K562 (cell line): ENCODE data around the gene HYAL1. TPM values are rescaled to one million over a fixed set of nuclear protein-coding genes. Genes with fewer than 3 reads are reported as not detected.

ENCODE experiments used
- EGR1 ChIP-seq: fragments of 450-650 bp; conservative IDR thresholded peaks from 2 replicates; pipeline ENCODE4 v1.6.1; 2017; ENCODE audit warnings: mild to moderate bottlenecking
- GTF2F1 ChIP-seq: IDR thresholded peaks from 2 replicates; pipeline ENCODE4 v1.6.1; 2011; ENCODE audit warnings: low read depth, low read length, improper control_type of control experiment
- KDM5B ChIP-seq: fragments of 200-600 bp; sonication (generic); IDR thresholded peaks from 2 replicates; pipeline ENCODE4 v1.6.1; 2012; ENCODE audit warnings: low read depth, mild to moderate bottlenecking, moderate library complexity, low read length, control low read depth, inconsistent platforms; ENCODE audit not compliant: insufficient replicate concordance
- NCOR1 ChIP-seq: fragments of 450-650 bp; IDR thresholded peaks from 2 replicates; pipeline ENCODE4 v1.6.1; 2016; ENCODE audit warnings: mild to moderate bottlenecking, moderate library complexity
- NFIC ChIP-seq: fragments of 450-650 bp; IDR thresholded peaks from 2 replicates; pipeline ENCODE4 v1.6.1; 2017; ENCODE audit warnings: mild to moderate bottlenecking, inconsistent platforms
- NUFIP1 ChIP-seq: fragments of 450-650 bp; IDR thresholded peaks from 2 replicates; pipeline ENCODE4 v1.6.1; 2018; ENCODE audit not compliant: partially characterized antibody
- RCOR1 ChIP-seq, 2 experiments: IDR thresholded peaks; 2 replicates each; pipeline ENCODE4 v1.6.1; 2012; ENCODE audit warnings: low read depth in 2 of 2, low read length in 2 of 2, borderline replicate concordance in 1 of 2, improper control_type of control experiment in 1 of 2
- RHOXF2B ChIP-seq: fragments of 250-450 bp; sonication (Bioruptor Pico); conservative IDR thresholded peaks from 2 replicates; pipeline ENCODE4 v1.5.1; 2021
- SMAD2 ChIP-seq: fragments of 150-350 bp; IDR thresholded peaks from 2 replicates; pipeline ENCODE4 v1.6.1; 2014; ENCODE audit warnings: low read depth, mild to moderate bottlenecking, low read length
- SNRNP70 ChIP-seq: fragments of 200-400 bp; formaldehyde crosslinking; optimal IDR thresholded peaks from 2 replicates; pipeline ENCODE3; 2017; ENCODE audit warnings: low read depth, low read length
- STAT5B ChIP-seq: fragments of 250-450 bp; sonication (Bioruptor Pico); IDR thresholded peaks from 2 replicates; pipeline ENCODE4 v1.8.0; 2021; ENCODE audit warnings: mild to moderate bottlenecking, inconsistent platforms
- TCF3 ChIP-seq: sonication (generic); formaldehyde crosslinking; IDR thresholded peaks from 2 replicates; pipeline ENCODE4 v1.4.0; 2020; ENCODE audit warnings: mild to moderate bottlenecking, missing genetic modification reagents
- ZC3H11A ChIP-seq: IDR thresholded peaks from 2 replicates; pipeline ENCODE4 v1.6.1; 2012; ENCODE audit warnings: low read depth, low read length, improper control_type of control experiment
- ZNF212 ChIP-seq: fragments of 450-650 bp; formaldehyde crosslinking; IDR thresholded peaks from 2 replicates; pipeline ENCODE4 v1.4.0; 2020; ENCODE audit warnings: mild to moderate bottlenecking
- ZNF224 ChIP-seq: sonication (generic); formaldehyde crosslinking; IDR thresholded peaks from 2 replicates; pipeline ENCODE4 v1.8.0; 2022; ENCODE audit warnings: mild to moderate bottlenecking, missing genetic modification reagents
- ZNF263 ChIP-seq: sonication (generic); formaldehyde crosslinking; IDR thresholded peaks from 2 replicates; pipeline ENCODE4 v1.8.0; 2022; ENCODE audit warnings: mild to moderate bottlenecking, missing genetic modification reagents, borderline replicate concordance
- polyA plus RNA-seq, 8 experiments: library from polyadenylated mRNA; depleted of rRNA in 4 of 8; stranded (reverse) in 5 of 8; unstranded in 3 of 8; fragments of >200 nt; fragmentation: Nextera tagmentation in 2 of 8; fragmentation: Illumina TruSeq in 1 of 8; extraction: Ambion mirVana in 2 of 8; extraction: Trizol in 1 of 8; gene quantifications; 2 replicates each; pipeline versions ENCODE4 v1.2.1 to v1.2.3, GENCODE V29; 2011 to 2014; ENCODE audit warnings: inconsistent platforms in 1 of 8, missing spikeins in 1 of 8
- total RNA-seq, 7 experiments: library from RNA; depleted of rRNA in 6 of 7; stranded (reverse); fragments of >200 nt in 6 of 7; fragmentation: Illumina TruSeq in 2 of 7; extraction: Trizol in 2 of 7; gene quantifications; 2 replicates each; pipeline versions ENCODE4 v1.2.1 to v1.2.3, GENCODE V29; 2011 to 2021; ENCODE audit warnings: low replicate concordance in 1 of 7
- TF ChIP-seq, protein P1 (sequence below), 2 experiments: fragments of 150-350 bp in 1 of 2; IDR thresholded peaks; 2 replicates each; pipeline ENCODE4 v1.6.1; 2012 to 2016; ENCODE audit warnings: low read depth in 2 of 2, low read length in 2 of 2, mild to moderate bottlenecking in 1 of 2, moderate library complexity in 1 of 2
- TF ChIP-seq, protein P2 (sequence below): IDR thresholded peaks from 2 replicates; pipeline ENCODE4 v1.6.1; 2016; ENCODE audit warnings: missing genetic modification characterization, missing compliant biosample characterization
- TF ChIP-seq, protein P3 (sequence below): fragments of 450-650 bp; IDR thresholded peaks from 2 replicates; pipeline ENCODE4 v1.6.1; 2016; ENCODE audit warnings: missing biosample characterization, missing genetic modification characterization
- TF ChIP-seq, protein P4 (sequence below): fragments of 250-450 bp; sonication (Bioruptor Pico); IDR thresholded peaks from 2 replicates; pipeline ENCODE4 v1.8.0; 2022; ENCODE audit warnings: inconsistent platforms, mild to moderate bottlenecking, moderate library complexity, borderline replicate concordance
- TF ChIP-seq, protein P5 (sequence below): sonication (generic); formaldehyde crosslinking; IDR thresholded peaks from 2 replicates; pipeline ENCODE4 v1.8.1; 2023; ENCODE audit warnings: mild to moderate bottlenecking, missing genetic modification reagents

Gene HYAL1
- total and polyA plus RNA-seq, 9 of the 15 experiments (the other 6 are each of a cell fraction or from before 2014, with no cell fraction given), result 1.4 to 8.5 (median 4.7) TPM

DNA sequence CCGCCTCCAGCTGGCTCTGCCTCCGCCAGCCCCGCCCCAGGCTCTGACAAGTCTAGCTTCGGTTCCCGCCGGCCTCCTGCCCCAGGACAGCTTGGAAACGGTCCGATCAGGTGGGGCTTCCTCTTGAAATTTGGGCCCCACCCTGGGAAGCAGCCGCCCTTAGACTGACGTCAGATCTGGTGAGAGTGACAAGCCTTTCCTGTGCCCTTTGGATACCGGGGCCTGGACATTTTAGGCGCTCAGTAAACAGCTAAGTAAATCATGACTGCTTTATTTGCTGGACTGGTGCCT, 3.8 kb downstream of the HYAL1 start (continued):
- TF ChIP-seq, protein P1, sequence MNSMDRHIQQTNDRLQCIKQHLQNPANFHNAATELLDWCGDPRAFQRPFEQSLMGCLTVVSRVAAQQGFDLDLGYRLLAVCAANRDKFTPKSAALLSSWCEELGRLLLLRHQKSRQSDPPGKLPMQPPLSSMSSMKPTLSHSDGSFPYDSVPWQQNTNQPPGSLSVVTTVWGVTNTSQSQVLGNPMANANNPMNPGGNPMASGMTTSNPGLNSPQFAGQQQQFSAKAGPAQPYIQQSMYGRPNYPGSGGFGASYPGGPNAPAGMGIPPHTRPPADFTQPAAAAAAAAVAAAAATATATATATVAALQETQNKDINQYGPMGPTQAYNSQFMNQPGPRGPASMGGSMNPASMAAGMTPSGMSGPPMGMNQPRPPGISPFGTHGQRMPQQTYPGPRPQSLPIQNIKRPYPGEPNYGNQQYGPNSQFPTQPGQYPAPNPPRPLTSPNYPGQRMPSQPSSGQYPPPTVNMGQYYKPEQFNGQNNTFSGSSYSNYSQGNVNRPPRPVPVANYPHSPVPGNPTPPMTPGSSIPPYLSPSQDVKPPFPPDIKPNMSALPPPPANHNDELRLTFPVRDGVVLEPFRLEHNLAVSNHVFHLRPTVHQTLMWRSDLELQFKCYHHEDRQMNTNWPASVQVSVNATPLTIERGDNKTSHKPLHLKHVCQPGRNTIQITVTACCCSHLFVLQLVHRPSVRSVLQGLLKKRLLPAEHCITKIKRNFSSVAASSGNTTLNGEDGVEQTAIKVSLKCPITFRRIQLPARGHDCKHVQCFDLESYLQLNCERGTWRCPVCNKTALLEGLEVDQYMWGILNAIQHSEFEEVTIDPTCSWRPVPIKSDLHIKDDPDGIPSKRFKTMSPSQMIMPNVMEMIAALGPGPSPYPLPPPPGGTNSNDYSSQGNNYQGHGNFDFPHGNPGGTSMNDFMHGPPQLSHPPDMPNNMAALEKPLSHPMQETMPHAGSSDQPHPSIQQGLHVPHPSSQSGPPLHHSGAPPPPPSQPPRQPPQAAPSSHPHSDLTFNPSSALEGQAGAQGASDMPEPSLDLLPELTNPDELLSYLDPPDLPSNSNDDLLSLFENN (IDR thresholded peaks at IDR 0.05; ENCODE audit: low read depth in 2 of 2, low read length in 2 of 2), result no peak
- TF ChIP-seq, protein P2, sequence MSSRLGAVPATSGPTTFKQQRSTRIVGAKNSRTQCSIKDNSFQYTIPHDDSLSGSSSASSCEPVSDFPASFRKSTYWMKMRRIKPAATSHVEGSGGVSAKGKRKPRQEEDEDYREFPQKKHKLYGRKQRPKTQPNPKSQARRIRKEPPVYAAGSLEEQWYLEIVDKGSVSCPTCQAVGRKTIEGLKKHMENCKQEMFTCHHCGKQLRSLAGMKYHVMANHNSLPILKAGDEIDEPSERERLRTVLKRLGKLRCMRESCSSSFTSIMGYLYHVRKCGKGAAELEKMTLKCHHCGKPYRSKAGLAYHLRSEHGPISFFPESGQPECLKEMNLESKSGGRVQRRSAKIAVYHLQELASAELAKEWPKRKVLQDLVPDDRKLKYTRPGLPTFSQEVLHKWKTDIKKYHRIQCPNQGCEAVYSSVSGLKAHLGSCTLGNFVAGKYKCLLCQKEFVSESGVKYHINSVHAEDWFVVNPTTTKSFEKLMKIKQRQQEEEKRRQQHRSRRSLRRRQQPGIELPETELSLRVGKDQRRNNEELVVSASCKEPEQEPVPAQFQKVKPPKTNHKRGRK (tag), result no peak
- TF ChIP-seq NCOR1 (no peak), SNRNP70 (no peak), RCOR1 (IDR thresholded peaks at IDR 0.05; ENCODE audit: borderline replicate concordance in 1 of 2, low read depth in 2 of 2, low read length in 2 of 2) (peak in 1 of 2 experiments; percentile 50; a peak in 1 of 4 replicates), ZNF224 (CRISPR knock-in tag) (no peak), ZNF263 (CRISPR knock-in tag) (no peak), RHOXF2B (no peak), SMAD2 (no peak), ZC3H11A (no peak), STAT5B (CRISPR knock-in tag) (no peak), GTF2F1 (no peak), ZNF212 (no peak), NFIC (peak; percentile 29; the same call in 1 of the 2 replicates), TCF3 (CRISPR knock-in tag) (no peak), EGR1 (no peak), KDM5B (no peak), NUFIP1 (no peak)
- TF ChIP-seq, protein P3, sequence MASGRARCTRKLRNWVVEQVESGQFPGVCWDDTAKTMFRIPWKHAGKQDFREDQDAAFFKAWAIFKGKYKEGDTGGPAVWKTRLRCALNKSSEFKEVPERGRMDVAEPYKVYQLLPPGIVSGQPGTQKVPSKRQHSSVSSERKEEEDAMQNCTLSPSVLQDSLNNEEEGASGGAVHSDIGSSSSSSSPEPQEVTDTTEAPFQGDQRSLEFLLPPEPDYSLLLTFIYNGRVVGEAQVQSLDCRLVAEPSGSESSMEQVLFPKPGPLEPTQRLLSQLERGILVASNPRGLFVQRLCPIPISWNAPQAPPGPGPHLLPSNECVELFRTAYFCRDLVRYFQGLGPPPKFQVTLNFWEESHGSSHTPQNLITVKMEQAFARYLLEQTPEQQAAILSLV (tag), result no peak
- TF ChIP-seq, protein P4, sequence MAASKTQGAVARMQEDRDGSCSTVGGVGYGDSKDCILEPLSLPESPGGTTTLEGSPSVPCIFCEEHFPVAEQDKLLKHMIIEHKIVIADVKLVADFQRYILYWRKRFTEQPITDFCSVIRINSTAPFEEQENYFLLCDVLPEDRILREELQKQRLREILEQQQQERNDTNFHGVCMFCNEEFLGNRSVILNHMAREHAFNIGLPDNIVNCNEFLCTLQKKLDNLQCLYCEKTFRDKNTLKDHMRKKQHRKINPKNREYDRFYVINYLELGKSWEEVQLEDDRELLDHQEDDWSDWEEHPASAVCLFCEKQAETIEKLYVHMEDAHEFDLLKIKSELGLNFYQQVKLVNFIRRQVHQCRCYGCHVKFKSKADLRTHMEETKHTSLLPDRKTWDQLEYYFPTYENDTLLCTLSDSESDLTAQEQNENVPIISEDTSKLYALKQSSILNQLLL (CRISPR knock-in tag), result no peak
- TF ChIP-seq, protein P5, sequence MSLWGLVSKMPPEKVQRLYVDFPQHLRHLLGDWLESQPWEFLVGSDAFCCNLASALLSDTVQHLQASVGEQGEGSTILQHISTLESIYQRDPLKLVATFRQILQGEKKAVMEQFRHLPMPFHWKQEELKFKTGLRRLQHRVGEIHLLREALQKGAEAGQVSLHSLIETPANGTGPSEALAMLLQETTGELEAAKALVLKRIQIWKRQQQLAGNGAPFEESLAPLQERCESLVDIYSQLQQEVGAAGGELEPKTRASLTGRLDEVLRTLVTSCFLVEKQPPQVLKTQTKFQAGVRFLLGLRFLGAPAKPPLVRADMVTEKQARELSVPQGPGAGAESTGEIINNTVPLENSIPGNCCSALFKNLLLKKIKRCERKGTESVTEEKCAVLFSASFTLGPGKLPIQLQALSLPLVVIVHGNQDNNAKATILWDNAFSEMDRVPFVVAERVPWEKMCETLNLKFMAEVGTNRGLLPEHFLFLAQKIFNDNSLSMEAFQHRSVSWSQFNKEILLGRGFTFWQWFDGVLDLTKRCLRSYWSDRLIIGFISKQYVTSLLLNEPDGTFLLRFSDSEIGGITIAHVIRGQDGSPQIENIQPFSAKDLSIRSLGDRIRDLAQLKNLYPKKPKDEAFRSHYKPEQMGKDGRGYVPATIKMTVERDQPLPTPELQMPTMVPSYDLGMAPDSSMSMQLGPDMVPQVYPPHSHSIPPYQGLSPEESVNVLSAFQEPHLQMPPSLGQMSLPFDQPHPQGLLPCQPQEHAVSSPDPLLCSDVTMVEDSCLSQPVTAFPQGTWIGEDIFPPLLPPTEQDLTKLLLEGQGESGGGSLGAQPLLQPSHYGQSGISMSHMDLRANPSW, result no peak
